ENCODE data around the gene PHGDH.
"Not testable (repeated sequence)": the region's sequence is repeated elsewhere in the genome, so short reads cannot be mapped to it uniquely, and the experiment has no call there.

Gene PHGDH

DNA sequence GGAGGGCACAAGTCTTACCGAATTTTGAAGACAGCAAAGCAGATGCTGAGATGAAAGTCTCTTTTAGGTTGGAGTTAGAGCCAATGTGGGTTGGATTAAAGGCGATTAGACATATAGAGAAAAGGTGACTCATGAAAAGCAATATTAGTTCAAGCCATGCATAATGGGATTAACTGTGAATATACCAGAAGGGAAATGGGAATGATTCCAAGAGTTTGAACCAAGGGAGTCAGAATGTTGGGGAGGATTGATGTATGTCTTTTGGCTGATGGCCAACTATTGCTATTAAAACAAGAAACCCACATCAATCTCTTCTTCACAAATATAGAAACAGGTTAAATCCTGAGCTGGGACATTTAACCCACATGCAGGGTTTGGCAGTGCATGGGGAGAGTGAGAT lies 55.8 kb downstream of the PHGDH start:
- DNase-seq, result no peak

DNA sequence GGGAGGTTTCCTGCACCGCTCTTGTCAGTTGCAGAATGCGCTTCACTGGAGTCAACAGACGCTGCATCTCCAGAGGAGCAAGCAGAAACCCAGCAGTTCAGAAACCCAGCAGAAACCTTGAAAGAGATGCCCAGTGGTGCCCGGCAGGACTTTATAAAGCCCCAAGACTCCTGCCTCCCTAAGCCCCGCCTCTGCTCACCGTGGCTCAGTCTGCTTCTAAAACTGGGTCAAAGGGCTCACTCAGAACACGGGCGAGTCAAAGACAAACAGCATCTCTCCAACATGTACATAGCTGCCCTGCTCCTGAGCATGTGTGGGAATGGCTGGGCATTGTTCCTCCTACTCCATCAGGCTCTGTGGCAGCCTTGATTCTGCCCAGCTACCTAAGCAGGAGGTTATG lies 57.0 kb downstream of the PHGDH start, which contains the start of gene HMGCS2:
HMGCS2 (minus strand) TSS at position 128 of the 400 bp plus-strand sequence; CDS start at position 67, 61 bp downstream.
- no peak for DNase-seq

DNA sequence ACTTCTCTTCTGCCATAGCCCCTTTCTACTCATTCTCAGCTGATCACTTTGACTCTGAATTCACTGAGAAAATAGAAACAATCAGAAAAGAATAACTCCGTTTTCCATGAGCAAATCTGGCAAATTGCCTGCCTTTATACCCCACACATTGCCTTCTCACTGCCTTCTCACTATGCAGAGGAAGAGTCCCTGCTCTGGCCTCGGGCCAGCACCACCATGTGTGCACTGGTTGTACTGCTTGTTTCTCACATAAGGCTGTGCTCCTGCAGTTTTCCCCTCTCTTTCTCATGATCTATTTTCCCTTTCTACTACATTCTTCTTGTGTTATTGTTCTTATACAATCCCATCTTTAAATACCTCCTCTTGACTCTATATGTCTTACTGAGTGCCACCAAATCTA lies 59.3 kb downstream of the PHGDH start:
- no peak for DNase-seq

DNA sequence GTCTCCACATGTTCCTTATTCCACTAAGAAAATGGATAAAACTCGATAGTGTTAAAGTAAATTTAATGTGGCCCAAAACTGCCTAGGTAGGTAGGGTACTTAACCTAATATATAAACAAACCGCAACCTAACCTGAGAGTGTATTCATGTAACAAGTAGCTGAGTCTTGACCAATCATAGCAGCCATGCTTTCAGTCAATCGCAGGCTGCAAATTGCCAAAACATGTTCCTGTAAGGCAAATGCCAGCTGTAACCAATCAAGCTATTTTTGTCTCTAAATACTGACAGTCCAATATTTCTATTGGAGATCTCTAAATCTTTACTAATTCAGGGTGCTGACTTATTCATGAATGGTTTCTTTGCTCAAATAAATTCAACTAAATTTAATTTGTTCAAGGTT lies 60.0 kb downstream of the PHGDH start:
- no peak for DNase-seq

DNA sequence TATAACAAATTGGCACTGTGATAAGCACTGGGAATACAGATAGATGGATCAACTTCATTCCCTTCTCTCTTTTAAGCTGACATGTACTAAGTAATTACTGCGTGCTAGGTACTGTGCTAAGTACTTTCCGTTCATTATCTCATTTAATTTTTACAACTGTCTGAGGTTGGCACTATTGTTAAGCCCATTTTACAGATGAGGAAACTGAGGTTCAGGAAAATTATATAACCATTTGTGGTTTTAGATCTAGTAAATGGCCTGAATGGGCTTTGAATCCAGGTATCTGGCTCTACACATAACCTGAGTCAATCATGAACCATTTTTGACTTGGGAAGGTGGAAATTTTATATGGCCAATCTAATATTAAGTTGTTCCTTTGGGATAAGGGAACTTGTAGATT lies 60.6 kb downstream of the PHGDH start:
- no peak for DNase-seq

DNA sequence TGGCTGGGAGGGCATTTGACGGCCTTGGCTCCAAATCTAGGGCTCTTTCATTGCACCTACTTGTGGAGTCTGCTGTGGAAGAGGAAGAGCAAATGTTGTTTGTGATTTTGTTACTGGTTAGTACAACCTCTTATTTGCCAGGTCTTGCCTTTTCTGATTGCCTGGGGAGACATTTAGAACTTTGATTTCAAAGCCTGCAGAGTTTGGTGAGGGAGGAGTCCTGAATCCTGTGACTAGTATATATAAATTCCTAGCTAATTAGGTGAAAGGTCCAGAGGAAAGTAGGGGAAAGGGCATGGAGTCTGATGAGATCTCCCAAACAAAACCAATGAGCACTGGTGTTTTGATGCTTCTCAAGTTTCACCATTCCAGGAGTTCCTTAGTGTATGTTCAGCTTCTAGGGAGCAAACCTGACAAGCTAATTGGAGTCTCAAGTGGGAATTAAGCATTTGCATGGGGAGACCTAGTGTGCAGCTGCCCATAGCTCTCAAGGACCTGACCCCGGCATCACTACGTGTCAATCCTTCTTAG lies 62.0 kb downstream of the PHGDH start:
- DNase-seq, result no peak

DNA sequence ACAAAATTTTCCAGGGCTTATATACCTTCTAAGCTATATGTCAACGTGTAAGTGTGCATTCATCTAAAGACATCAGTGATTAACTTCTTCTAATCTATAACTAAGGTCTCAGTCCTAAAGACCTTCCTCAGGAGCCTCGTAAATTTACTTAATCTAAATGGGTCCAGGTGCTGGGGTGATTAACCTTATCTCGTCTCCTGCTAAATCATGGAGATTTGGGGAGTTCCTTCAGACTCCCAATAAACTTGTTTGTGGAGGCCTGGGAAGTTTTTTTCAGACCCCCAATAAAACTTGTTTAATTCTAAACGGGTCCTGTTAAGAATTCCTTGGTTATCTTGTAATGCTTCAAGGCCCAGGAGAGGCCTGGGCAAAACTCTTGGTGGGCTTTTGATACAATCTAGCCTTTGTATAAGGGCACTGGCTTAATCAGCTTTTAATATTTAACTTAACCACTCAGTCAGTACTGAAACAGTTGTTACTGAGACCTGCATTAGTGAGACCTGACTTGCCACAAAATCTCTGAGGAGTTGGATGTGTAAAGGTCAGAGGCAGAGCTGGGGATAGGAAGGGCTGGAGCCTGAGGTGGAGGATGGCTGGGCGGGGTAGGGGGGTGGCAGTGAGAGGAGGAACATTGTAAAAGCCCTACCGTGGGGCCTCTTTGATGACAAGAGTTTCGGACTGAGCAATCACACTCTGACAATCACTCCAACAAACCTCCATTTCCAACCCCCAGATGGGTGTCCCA lies 63.2 kb downstream of the PHGDH start:
- no peak for DNase-seq

DNA sequence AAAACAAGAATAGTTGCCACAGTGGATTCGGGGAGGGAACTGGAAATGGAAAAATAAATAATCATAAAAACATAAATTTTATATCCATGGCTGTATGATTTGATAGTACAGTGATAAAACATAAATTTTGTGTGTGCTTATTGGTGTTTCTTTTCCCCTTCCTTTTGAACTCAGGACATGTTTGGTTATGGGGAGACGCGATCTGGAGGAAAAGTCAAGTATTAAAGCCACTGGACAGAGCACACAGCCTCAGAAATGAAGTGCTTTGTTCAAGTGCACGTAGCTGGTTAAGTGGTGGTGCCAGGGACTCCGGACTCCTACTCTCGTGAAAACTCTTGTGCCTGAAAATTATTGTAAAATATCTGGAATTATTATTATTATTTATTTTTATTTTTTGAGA lies 66.6 kb downstream of the PHGDH start:
- no peak for DNase-seq

DNA sequence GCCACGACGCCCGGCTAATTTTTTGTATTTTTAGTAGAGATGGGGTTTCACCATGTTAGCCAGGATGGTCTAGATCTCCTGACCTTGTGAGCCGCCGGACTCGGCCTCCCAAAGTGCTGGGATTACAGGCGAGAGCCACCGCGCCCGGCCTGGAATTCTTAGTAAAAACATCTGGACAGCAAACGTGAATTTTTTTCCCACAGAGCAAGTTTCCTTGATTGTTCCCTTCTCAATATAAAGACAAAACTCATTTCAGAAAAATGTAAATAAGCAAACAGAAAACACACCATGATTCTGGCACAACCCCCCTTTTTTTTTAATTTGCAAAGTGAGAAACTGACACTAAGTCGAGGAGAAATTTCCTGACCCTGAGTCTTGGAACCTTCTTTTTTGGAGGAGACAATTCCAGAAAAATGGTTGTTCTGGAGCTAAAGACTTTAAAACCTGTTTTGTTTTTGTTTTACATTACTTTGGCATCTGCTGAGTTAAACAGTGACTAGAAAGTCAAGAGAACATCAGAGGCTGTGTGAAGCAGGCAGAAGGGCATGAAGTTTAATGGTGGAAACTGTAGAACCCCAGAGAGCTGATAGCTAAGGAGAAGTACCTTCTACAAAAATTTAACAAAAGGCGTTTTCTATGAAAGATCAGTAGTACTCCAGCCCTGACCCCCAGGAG lies 67.3 kb downstream of the PHGDH start:
- no peak for DNase-seq

DNA sequence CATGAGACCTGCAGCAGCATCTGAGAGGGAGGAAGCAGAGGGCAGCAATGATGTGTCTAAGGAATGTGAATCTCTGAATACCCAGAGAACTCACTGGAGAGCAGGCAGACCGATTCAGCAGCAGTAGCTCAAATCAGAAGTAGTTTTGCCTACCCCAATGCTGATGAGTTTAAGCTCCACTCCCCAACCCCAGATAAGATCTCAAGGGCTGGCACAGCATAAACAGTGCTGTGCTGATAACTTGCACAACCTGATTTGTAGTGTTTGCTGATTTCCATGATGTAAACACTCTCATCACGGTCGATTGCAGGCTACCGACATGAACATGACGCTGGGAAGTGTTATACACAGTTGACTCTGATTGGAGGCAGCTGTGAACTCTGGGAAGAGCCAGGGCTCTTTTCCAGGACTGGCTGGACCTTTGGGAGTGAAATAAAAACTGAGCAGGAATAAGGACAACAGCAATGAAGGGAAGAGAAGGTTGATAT lies 68.2 kb downstream of the PHGDH start:
- no peak for DNase-seq

DNA sequence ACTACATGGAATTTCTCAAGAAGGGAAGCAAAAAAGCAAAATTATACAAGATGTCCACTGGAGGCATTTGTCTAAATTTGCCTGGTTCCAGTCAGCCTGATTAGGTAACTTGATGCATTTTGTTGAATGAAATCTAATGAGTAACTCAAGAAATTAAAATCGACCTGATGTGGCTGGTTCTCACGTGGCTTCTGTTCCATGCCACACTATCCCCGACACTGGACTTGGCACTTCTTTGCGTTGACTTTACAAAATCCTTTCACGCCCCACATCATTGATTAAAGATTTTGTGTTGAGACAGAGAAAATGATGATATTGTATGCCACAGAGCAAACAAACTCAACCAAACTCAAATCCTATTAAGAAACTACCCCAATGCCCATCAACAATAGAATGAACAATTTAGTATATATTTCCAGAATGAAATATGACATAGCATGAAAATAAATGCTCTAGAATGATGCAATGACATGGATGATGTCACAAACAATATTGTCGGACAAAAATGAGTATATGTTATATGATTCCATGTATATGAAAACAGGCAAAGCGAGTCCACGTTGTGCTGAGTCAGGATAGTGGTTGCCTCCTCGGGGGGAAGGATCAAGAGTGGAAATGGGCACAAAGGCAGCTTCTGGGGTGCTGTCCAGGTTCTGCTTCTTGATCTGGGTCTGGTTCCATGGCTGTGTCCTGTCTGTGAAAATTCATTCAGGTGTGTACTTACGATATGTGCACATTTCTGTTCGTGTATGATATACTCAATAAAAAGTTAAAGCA lies 69.9 kb downstream of the PHGDH start:
- DNase-seq, result no peak

DNA sequence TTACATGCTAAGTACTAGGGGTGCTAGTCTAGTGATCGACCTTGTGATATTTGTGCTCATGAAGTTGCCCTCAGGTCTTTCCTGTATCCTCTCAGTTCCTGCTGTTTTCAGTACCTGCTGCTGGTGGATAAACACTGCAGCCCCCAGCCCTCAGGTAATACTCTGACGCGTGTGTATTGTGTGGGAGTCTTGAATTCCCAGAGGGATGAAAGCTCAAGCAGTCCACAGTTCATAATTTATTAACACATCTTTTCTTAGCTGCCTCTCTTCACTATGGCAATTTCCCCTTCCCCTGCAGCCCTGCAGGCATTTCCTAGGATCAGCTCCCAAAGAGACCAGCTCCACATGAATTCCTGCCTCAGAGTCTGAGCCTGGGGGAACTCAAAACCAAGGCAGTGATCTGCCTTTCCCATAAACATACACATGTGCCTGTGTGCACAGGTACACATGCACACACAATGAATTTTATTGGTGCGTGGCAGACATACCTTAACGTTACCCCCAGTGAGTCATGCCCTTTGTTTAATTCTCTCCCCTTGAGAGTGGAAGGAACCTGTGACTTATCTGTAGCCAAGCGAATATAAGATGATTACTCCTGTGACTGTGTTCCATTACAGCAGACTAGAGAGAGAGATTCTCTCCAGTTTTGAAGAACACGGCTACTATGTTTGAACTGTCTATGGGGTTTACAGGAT lies 71.0 kb downstream of the PHGDH start:
- DNase-seq, result no peak

DNA sequence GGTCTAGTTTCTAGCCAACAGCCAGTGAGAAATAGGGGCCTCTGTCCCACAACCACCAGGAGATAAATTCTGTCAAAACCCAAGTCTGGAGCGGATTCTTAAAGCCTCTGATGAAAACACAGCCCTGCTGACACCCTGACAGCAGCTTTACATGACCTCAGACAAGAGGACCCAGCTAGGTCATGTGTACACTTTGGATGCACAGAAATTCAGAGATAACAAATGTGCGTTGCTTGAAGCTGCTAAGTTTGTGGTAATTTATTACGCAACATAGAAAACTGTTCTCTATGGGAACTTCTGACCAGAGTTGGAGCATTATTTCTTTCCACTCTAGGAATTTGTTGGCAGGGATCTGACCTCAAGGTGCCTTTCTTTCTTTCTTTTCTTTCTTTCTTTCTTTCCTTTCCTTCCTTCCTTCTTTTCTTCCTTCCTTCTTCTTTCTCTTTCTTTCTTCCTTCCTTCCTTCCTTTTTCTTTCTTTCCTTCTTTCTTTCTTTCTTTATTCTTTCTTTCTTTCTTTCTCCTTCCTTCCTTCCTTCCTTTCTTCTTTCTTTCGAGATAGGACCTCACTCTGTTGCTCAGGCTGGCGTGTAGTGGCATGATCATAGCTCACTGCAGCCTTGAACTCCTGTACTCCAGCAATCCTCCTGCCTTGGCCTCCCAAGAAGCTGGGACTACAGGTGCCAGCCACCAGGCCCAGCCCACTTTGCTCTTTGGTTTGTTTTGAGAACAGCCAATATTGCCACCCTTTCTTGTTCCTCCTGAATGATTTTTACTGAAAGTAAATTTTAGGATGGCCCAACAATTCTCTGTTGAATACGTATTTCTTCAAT lies 71.8 kb downstream of the PHGDH start:
- DNase-seq, result no peak

DNA sequence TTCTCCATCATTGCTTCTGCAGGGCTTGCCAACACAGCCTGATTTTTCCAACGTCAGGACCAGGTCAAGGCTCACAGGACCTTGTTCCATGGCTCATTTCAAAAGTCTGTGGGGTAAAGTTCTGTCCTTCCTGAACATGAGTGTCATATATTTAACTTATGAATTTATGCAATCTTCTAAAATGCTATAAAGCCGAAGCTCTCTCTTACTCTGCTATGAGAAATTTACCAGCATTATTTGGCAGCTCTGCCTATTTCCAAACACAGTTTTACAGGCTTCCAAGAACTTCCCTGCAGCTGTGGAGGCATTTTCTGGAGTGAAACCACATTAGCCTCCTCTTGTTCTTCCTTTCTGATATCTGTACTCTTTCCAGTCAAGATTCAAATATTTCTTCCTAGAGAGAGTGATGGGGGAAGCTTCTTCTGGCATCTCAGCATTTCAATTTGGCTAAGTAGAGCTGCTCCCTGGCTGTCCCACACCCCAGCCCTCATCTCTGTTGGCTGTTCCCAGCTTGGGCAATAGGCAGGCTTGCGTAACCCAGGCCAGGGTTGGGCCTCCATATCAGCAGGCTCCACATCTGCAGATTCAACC lies 72.6 kb downstream of the PHGDH start:
- no peak for DNase-seq

DNA sequence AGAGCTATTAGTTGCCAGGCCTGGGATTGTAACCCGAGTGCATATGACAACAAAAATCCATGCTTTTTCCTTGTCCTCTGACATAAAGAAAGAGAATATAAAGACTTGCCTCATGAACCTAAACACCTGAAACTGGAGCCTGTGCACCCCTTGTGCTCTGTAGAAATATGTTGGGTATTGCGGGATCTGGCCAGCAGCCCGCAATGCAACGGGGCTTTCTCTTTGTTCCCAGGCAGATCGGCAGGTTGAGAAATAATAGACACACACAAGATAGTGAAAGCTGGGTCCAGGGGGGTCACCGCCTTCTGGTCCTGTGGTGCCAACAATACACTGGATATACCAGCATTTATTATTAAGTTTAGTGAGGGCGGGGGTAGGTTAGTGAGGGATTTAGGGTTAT lies 74.3 kb downstream of the PHGDH start:
- not testable (repeated sequence) for DNase-seq

DNA sequence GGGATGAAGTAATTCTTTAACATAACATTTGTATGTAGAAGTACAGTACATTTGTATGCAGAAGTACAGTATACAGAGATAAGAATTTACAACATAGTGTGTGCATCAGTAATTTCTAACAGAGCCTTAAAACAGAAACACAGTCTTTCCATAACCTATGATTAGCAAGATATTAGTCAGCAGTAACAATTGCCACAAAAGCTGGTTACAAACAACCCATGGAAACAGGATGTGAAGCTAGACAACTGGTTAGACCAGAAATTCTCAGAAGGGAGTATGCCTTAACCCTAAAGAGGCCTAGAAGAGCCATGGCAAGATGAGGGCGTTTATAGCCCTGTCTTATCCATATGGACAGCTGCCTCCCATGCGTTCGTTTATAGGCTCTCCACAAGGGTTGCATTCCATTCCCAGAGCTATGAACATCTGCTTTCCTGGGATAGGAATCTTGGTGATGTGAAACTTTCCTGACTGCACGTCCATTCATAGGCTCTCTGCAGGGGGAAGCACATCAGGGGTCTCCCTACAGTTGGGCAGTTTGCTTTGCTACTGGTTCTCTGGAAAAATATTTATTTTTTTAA lies 74.8 kb downstream of the PHGDH start:
- not testable (repeated sequence) for DNase-seq

DNA sequence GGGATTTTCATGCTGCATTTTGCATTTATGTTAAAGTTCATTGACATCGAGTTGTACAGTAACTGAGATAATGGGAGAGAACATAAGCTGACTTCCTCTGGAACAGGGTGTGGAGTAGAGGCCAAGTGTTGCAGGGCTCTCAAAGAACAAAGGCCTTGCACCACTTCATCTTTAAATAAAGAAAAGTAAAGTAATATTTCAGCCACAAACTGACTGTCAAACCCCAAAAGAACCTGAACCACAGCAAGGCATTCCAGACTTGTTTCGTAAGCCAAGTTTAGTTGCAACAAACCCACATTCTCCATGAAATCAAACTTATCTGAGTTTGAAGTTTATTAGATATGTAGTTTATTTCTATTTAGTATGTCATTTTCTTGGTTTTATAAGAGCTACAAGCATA lies 76.0 kb downstream of the PHGDH start:
- no peak for DNase-seq

DNA sequence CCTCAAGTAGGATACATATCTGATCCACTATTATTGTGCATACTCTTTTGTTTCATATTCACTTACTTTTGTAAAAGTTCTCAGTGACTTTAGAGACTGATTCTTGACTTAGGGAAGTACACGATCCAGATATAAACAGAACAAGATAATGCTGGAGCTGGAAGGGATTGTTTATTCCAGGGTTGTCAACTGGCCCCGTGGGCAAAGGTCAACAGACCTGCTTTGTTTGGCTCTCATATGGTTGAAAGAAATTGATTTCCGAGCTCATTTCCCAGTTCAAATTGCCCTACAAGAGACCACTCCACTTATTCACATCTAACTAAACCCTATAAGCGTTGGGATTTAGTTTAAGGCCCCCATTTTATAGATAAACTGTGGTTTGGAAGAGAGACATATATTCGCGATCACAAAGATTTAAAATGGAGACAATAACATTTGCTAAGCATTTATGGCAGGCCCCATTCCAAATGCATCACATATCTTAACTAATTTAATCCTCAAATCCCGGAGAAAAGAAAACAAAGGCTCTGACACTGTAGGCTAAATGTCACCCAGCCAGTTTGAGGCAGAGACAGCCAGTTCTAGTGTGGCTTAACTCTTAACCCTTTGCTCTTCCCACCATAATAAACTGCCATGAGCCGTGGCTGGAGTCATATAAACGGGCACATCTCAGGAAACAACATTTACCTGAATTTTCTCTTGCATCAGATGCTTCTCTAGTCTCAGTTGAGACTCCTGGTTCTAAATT lies 78.9 kb downstream of the PHGDH start:
- no peak for DNase-seq

DNA sequence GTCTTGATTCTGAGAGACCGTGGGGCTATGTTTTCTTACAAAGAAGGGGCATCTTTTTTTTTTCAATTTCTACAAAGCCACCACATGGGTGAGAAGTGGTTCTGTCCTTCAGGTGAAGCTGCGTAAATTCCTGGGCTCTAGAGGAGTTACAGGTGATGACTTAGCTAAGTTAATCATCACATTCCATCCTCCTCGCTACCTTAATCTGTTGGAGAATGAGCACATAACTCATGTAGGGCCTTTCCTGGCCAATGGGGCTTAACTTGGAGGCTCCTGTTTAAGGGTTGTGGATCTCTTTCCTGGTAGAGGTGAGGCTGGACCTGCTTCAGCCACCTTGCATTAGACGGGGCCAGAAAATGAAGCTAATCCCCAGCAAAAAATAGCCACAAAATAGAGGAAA lies 79.6 kb downstream of the PHGDH start:
- DNase-seq, result no peak

Measured in CD4-positive, alpha-beta T cell treated with Interleukin-6 for 4 hours (primary cell).